KOPT-K1 (cell line): ENCODE measurements around the gene SIRT7.
A peak's percentile ranks its signal among the peaks of the same experiment; 100 is the strongest.

Experiments
- H3K27ac ChIP-seq: fragments of 200-600 bp; sonication (generic); 2 replicates; pipeline ENCODE4 v1.5.1; 2016; ENCODE audit warnings: antibody characterized with exemption, mild to moderate bottlenecking, low read depth, low read length; ENCODE audit not compliant: poor library complexity, severe bottlenecking
- H3K36me3 ChIP-seq: fragments of 200-600 bp; sonication (generic); 2 replicates; pipeline ENCODE4 v1.5.1; 2017; ENCODE audit warnings: antibody characterized with exemption, mild to moderate bottlenecking, low read length, moderate library complexity; ENCODE audit not compliant: insufficient read depth
- H3K9me3 ChIP-seq: fragments of 200-600 bp; sonication (generic); 2 replicates; pipeline ENCODE4 v1.5.1; 2017; ENCODE audit warnings: antibody characterized with exemption, low read length, mild to moderate bottlenecking; ENCODE audit not compliant: insufficient read depth, poor library complexity, severe bottlenecking

The SIRT7 gene

GRCh38 chr17:81901167-81902022, 16.6 kb downstream of the SIRT7 start:
- Histone ChIP-seq H3K27ac (no peak overlapping the region), H3K36me3 (peaks cover 83% of the 10 kb centered on the region), H3K9me3 (no peaks in the 10 kb centered on the region)

- H3K9me3 ChIP-seq: no peaks in the 10 kb centered on the region
- H3K27ac ChIP-seq: no peak overlapping the region
- H3K36me3 ChIP-seq: peaks cover 83% of the 10 kb centered on the region
These were observed 17.7 kb downstream of the SIRT7 start for GRCh38 chr17:81900181-81900820.

GRCh38 chr17:81899514-81900166, 18.3 kb downstream of the SIRT7 start:
- Histone ChIP-seq H3K27ac (no peak overlapping the region), H3K36me3 (peaks cover 80% of the 10 kb centered on the region), H3K9me3 (no peaks in the 10 kb centered on the region)

- no peak overlapping the region for H3K27ac ChIP-seq
- H3K36me3 ChIP-seq: peaks cover 73% of the 10 kb centered on the region
- no peaks in the 10 kb centered on the region for H3K9me3 ChIP-seq
These were observed 19.1 kb downstream of the SIRT7 start for GRCh38 chr17:81898885-81899284.

- no peak overlapping the region for H3K27ac ChIP-seq
- no peaks in the 10 kb centered on the region for H3K9me3 ChIP-seq
- peaks cover 66% of the 10 kb centered on the region for H3K36me3 ChIP-seq
These were observed 19.7 kb downstream of the SIRT7 start for GRCh38 chr17:81898029-81898866.

GRCh38 chr17:81895400-81895799, 22.6 kb downstream of the SIRT7 start:
- Histone ChIP-seq H3K9me3 (no peaks in the 10 kb centered on the region), H3K36me3 (peaks cover 56% of the 10 kb centered on the region), H3K27ac (no peak overlapping the region)

- Histone ChIP-seq H3K9me3 (no peaks in the 10 kb centered on the region), H3K36me3 (peaks cover 58% of the 10 kb centered on the region), H3K27ac (peak overlapping the region; percentile 89)
These were observed 26.7 kb downstream of the SIRT7 start for GRCh38 chr17:81891303-81891552.

GRCh38 chr17:81890447-81891302, 27.3 kb downstream of the SIRT7 start:
- Histone ChIP-seq H3K36me3 (peaks cover 58% of the 10 kb centered on the region), H3K27ac (peak overlapping the region; percentile 89), H3K9me3 (no peaks in the 10 kb centered on the region)

- H3K27ac ChIP-seq: peak overlapping the region; percentile 89
- no peaks in the 10 kb centered on the region for H3K9me3 ChIP-seq
- peaks cover 61% of the 10 kb centered on the region for H3K36me3 ChIP-seq
These were observed 28.4 kb downstream of the SIRT7 start for GRCh38 chr17:81889602-81890001.

GRCh38 chr17:81888988-81889595, 28.9 kb downstream of the SIRT7 start:
- Histone ChIP-seq H3K9me3 (no peaks in the 10 kb centered on the region), H3K36me3 (peaks cover 66% of the 10 kb centered on the region), H3K27ac (no peak overlapping the region)

GRCh38 chr17:81888105-81888987, 29.6 kb downstream of the SIRT7 start:
- peaks cover 74% of the 10 kb centered on the region for H3K36me3 ChIP-seq
- no peak overlapping the region for H3K27ac ChIP-seq
- no peaks in the 10 kb centered on the region for H3K9me3 ChIP-seq

- peaks cover 97% of the 10 kb centered on the region for H3K36me3 ChIP-seq
- no peaks in the 10 kb centered on the region for H3K9me3 ChIP-seq
- no peak overlapping the region for H3K27ac ChIP-seq
These were observed 32.0 kb downstream of the SIRT7 start for GRCh38 chr17:81885869-81886548.

- Histone ChIP-seq H3K36me3 (peaks cover 100% of the 10 kb centered on the region), H3K9me3 (no peaks in the 10 kb centered on the region), H3K27ac (no peak overlapping the region)
These were observed 32.5 kb downstream of the SIRT7 start for GRCh38 chr17:81885454-81885853.
